Measurements from ENCODE around the gene ZBTB16.

DNA sequence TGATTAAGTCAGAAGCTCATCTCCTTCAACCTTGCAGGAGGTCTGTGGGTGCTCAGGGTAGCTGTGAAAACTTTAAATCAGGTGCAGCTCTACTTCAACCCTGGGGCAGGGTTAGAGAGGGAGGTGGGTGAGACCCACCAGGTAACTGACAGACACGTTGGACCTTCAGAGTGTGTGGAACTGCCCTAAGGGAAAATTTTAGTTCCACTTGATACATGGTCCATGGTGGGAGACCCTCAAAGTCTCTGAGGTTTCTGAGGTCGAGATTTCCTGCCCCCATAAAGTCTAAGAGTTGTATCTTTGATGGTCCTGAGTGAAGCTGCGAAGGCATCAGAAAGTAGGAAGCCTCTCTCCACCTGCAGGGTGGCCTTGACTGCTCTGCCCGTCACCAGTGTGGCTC lies 212.8 kb downstream of the ZBTB16 start:
- TF ChIP-seq, protein P1, sequence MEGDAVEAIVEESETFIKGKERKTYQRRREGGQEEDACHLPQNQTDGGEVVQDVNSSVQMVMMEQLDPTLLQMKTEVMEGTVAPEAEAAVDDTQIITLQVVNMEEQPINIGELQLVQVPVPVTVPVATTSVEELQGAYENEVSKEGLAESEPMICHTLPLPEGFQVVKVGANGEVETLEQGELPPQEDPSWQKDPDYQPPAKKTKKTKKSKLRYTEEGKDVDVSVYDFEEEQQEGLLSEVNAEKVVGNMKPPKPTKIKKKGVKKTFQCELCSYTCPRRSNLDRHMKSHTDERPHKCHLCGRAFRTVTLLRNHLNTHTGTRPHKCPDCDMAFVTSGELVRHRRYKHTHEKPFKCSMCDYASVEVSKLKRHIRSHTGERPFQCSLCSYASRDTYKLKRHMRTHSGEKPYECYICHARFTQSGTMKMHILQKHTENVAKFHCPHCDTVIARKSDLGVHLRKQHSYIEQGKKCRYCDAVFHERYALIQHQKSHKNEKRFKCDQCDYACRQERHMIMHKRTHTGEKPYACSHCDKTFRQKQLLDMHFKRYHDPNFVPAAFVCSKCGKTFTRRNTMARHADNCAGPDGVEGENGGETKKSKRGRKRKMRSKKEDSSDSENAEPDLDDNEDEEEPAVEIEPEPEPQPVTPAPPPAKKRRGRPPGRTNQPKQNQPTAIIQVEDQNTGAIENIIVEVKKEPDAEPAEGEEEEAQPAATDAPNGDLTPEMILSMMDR (IDR thresholded peaks at IDR 0.05): no peak
- no peak for TF ChIP-seq POLR2A (IDR thresholded peaks at IDR 0.05)

Measured in adrenal gland (tissue), 5 donors.